Osteocyte (in vitro differentiated cells): ENCODE results near the gene ZBTB33. TPM values are rescaled to one million over a fixed set of nuclear protein-coding genes. Genes with fewer than 3 reads are reported as not detected.

ENCODE experiments used
- DNase-seq: peaks from one replicate; pipeline ENCODE4 v3.0.0; 2021; ENCODE audit warnings: mixed read lengths; ENCODE audit not compliant: unreplicated experiment; ENCODE audit errors: extremely low spot score
- H3K27ac Mint-ChIP-seq: one replicate; pipeline ENCODE4 v1.8.0; 2021; ENCODE audit warnings: mild to moderate bottlenecking, mixed read lengths; ENCODE audit not compliant: unreplicated experiment
- H3K27me3 Mint-ChIP-seq: one replicate; pipeline ENCODE4 v1.8.0; 2021; ENCODE audit warnings: mixed read lengths; ENCODE audit not compliant: unreplicated experiment
- H3K36me3 Mint-ChIP-seq: one replicate; pipeline ENCODE4 v1.8.0; 2021; ENCODE audit warnings: mixed read lengths; ENCODE audit not compliant: unreplicated experiment
- H3K4me1 Mint-ChIP-seq: one replicate; pipeline ENCODE4 v1.8.0; 2021; ENCODE audit warnings: mixed read lengths; ENCODE audit not compliant: unreplicated experiment
- H3K4me3 Mint-ChIP-seq: one replicate; pipeline ENCODE4 v1.8.0; 2021; ENCODE audit warnings: mild to moderate bottlenecking, moderate library complexity, mixed read lengths; ENCODE audit not compliant: unreplicated experiment
- H3K9me3 Mint-ChIP-seq: one replicate; pipeline ENCODE4 v1.8.0; 2021; ENCODE audit warnings: mixed read lengths; ENCODE audit not compliant: unreplicated experiment
- CTCF ChIP-seq: fragments of 200-600 bp; sonication (generic); IDR thresholded peaks from 2 replicates; pipeline ENCODE4 v1.5.0; 2021; ENCODE audit warnings: antibody characterized with exemption, mild to moderate bottlenecking, moderate library complexity
- total RNA-seq: library from RNA; stranded (reverse); gene quantifications from 2 replicates; pipeline ENCODE4 v1.2.1, GENCODE V29; 2021

The ZBTB33 gene
- total RNA-seq, 1 donor from 2014 or later: 14.3 TPM

DNA sequence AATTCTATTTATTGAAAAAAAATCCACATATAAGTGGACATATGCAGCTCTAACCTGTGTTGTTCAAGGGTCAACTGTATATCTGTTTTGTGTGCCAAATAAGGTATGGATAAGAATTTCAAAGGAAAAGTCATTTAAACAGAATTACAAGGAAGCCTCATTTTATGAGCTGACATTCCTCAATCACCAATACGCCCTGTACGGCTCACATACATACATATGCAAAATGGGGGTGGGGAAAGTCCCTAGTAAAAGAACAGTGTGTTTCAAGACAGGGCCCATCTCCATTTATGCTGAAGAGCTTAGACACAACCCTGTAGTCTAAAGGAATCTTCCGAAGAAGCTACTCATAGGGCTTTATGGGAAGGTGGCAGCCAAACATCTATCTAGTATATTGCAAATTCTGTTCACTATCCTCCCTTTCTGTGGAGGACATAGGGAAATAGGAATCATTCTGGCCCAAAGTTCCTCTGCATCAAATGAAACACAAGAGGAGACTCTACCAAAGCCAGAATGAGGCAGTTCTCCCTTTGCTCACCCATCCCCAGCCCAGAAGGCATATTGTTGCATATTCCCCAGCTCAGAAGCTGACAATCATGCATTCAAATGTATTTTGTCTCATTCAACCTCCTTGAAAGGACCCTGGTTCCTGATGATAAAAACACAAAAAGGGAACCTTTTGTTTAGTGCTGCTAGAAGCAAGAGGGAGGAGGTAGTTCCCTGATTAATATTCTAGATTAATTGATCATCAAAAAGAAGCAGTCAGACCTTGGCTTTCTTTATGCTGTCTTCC, 13.7 kb upstream of the ZBTB33 start:
- no peak overlapping the region for H3K27ac Mint-ChIP-seq
- H3K27me3 Mint-ChIP-seq: no peaks in the 10 kb centered on the region
- TF ChIP-seq CTCF: no peak
- no peak overlapping the region for H3K4me3 Mint-ChIP-seq
- H3K36me3 Mint-ChIP-seq: peaks cover 2% of the 10 kb centered on the region
- no peaks in the 10 kb centered on the region for H3K4me1 Mint-ChIP-seq
- H3K9me3 Mint-ChIP-seq: peaks cover 10% of the 10 kb centered on the region
- DNase-seq: no peak

- Mint-ChIP-seq H3K9me3 (peaks cover 4% of the 10 kb centered on the region), H3K36me3 (peaks cover 1% of the 10 kb centered on the region), H3K4me3 (no peak overlapping the region), H3K27ac (no peak overlapping the region), H3K27me3 (no peaks in the 10 kb centered on the region), H3K4me1 (peaks cover 4% of the 10 kb centered on the region)
- no peak for DNase-seq
- TF ChIP-seq CTCF: no peak
Observed at GRCh38 chrX:120238933-120239332, 11.7 kb upstream of the ZBTB33 start.

- Mint-ChIP-seq H3K9me3 (no peaks in the 10 kb centered on the region), H3K4me1 (peaks cover 11% of the 10 kb centered on the region), H3K4me3 (no peak overlapping the region), H3K27ac (no peak overlapping the region), H3K36me3 (no peaks in the 10 kb centered on the region), H3K27me3 (peaks cover 2% of the 10 kb centered on the region)
- TF ChIP-seq CTCF: no peak
- DNase-seq: no peak
Observed at GRCh38 chrX:120242813-120243212, 7.8 kb upstream of the ZBTB33 start.

DNA sequence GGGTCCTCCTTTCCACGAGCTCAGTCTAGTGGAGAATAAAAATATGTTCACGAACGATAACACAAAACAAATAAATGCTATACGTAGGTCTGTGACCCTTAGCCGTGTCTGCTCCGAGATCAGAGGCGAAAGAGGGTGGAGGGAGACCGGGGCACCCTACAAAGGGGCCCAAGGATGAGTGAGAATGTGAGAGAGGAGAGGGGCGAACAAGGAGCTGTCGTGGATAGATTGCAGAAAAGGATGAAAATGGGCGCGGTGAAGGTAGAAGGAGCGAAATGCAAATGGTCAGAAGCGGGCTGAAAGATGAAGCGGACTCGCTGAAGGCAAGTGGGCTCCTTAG, 6.2 kb upstream of the ZBTB33 start:
- peak overlapping the region; percentile 93 for H3K27ac Mint-ChIP-seq
- no peaks in the 10 kb centered on the region for H3K9me3 Mint-ChIP-seq
- H3K27me3 Mint-ChIP-seq: peaks cover 2% of the 10 kb centered on the region
- peaks cover 11% of the 10 kb centered on the region for H3K4me1 Mint-ChIP-seq
- no peaks in the 10 kb centered on the region for H3K36me3 Mint-ChIP-seq
- no peak for TF ChIP-seq CTCF
- DNase-seq: no peak
- H3K4me3 Mint-ChIP-seq: peak overlapping the region; percentile 88

- no peak for TF ChIP-seq CTCF
- peak overlapping the region; percentile 88 for H3K4me3 Mint-ChIP-seq
- peaks cover 11% of the 10 kb centered on the region for H3K4me1 Mint-ChIP-seq
- peak; percentile 86 for DNase-seq
- H3K36me3 Mint-ChIP-seq: no peaks in the 10 kb centered on the region
- no peaks in the 10 kb centered on the region for H3K9me3 Mint-ChIP-seq
- H3K27me3 Mint-ChIP-seq: peaks cover 2% of the 10 kb centered on the region
- peak overlapping the region; percentile 93 for H3K27ac Mint-ChIP-seq
Observed at GRCh38 chrX:120244735-120245498, 5.7 kb upstream of the ZBTB33 start.
